DMS53 treated with DMSO at 0.1 percent for 48 hours (cell line): Measurements from ENCODE around the gene CCDC146.

Source experiments
- DNase-seq: peaks from one replicate; lab custom pipeline; 2025; ENCODE audit not compliant: unreplicated experiment; lab: John Stamatoyannopoulos, UW

Gene CCDC146

DNA sequence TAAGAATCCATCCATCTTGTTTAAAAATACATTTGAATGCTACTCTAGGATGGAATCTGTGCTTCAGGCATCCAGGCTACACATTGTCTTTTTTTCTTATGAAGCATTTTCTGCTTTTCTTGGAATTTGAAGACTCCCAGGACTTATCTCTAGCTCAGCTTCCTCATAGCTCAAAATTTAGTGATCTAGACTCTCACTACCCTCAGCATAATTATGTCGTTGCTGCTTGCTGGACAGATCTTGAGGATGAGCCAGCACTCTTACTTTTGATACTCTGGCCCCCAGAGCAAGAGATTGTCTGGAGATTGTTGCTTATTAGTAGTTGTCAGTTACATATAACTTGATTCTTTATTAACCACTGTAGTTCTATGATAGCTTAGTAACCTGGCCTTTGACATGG is 160.5 kb downstream of the CCDC146 start:
- no peak for DNase-seq

DNA sequence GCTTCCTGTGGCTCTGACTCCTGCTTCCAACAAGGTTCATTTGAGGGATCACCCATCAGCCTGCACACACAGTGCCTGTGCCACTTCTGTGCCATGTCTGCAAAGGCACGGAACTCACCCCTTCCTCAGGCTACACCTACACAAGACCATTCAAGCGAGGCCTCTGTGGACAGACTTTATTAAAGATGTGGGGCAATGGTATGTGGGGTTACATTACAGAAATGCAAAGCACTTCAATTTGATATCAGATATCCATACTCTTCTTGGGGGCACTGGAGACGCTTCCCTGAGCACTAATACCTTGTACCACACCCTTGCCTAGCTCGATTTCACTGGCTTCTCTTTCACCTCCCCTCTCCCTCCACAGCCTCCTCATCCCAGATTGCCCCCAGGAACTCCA is 161.6 kb downstream of the CCDC146 start:
- no peak for DNase-seq

DNA sequence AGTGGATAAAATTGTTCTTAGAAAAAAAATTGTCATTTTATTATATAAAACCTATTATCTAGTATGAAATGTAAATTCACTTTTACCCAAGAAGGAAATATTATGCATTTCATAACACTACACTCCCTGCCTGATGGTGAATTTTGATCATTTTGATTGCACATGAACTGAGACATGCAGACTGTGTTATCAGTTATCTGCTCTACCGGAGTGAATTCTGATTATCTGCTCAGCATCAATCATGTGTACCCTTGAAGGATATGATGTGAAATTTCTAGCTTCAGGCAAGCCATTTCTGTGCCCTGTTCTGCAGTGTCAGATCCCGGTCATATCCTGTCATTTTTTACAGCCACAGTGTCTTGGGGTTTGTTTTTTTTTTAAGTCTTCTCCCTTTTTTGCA is 162.2 kb downstream of the CCDC146 start:
- DNase-seq, result no peak

DNA sequence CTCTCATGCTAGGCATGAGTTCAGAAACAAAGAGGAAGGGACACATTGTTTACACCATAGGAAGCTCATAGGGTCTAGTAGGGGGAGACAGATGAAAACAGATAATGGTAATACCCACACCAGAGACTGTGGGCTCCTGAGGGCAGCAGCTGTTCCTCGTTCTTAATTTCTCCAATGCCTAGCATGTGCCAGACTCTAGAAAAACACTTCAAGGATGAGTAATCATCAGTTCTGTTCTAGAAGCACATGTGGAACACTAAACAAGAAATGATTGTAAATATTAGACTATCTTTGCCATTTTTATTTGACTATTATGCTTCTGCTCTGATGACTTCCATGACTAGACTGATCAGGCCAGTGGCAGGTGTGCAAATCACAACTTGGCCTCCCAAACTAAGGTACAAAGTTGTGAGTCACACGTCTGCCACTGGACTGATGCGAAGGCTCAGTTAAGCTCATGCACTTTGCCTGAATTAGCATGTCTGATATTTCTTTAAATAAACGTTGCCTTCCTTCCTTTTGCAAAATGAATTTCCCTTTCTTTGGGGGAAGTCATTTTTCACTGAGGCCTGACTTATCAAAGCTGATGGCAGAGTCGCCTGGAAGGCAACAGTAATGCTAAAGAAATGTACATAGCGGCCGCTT is 166.4 kb downstream of the CCDC146 start:
- no peak for DNase-seq

DNA sequence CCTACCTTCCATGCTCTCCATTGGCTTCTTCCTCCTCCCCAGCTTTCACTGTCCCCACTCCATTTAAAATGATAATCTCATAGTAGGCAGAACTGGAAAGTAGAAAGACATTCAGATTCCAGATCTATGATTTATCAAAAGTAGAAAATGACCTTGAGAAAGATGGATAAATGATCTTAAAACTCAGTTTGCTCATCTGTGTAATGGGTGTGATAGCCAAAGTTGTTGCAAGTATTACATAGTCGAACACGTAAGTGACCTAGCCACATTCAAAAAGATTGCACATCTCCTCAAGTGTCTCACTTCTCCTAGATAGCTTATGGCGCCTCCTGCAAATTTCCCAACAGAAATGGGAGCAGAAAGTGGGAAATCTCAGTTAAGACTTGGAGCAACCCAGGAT is 167.0 kb downstream of the CCDC146 start:
- no peak for DNase-seq

DNA sequence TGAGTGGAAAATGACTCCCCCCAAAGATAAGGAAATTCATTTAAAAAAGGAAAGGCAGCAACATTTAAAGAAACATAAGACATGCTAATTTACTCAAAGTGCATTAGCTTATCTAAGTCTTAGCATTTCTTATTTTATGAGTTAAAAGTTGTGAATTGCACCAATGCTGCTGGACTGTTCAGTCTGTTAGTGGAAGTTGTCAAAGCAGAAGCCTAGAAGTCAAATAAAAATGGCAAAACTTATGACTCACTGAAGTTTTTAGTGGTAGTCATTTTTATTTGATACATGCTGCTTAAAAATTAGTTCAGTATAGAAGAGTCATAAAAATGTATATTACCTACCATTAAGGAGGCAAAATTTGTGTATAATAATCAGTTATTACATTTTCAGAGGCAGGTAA is 168.0 kb downstream of the CCDC146 start:
- DNase-seq, result no peak

DNA sequence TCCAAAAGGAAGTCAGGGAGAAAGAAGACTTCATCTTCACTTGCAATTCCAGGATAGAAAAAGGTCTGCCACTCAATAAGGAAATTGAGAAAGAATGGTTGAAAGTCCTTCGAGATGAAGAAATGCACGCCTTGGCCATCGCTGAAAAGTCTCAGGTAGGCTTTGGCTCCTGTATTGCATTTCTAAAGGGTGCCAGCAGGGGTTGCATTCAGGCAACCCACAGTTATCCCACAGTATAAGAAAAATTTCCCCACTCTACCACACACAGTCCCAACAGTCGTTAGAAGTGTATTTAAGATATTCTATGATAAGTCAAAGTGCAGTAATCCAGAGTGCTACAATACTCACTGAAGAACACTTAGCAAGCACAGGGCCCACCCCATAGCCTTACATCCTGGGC is 170.6 kb downstream of the CCDC146 start:
- DNase-seq, result no peak

DNA sequence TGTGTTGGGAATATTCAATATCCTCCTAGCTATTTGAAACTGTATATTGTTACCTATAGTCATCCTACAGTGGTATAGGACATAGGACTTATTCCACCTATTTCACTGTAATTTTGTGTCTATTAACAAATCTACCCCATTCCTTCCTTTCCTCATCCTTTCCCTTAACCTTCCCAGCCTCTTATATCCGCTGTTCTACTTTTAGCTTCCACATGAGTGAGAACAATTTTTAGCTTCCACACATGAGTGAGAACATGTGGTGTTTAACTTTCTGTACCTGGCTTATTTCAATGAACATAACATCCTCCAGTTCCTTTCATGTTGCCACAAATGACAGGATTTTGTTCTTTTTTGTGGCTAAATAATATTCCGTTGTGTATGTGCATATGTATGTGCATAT is 173.1 kb downstream of the CCDC146 start:
- no peak for DNase-seq

DNA sequence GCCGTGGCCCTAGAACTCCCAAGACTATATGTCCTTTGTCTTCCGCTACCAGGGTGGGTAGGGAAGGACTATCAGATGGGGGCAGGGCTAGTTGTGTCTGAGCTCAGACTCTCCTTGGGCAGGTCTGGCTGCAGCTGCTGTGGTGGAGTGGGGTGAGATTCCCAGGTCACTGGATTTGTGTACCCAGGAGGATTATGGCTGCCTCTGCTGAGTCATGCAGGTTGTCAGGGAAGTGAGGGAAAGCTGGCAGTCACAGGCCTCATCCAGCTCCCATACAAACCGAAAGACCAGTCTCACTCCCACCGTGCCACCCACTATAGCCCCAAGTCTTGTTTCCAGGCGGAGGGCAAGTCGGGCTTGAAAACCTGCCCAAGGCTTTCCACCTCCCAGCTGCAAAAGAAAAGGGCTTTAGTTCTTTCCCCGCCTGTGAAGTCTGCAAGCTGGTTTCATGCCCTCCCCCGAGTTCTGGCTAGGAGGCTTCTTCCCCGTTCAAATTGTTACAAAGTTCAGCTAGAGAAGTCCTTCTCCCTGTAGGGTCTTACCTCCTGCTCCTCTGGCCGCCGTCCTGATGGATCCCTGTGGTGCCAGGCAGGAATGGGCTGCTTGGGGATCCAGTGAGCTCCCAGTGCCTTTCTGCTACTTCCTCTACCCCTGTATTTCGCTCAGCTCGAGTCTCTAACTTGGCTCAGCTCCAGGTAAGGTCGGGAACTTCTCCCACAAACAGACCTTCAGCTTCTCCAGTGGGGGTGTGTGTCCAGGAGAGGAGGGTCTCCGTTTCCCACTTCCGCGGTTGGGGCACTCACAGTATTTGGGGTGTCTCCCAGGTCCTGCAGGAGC is 184.0 kb downstream of the CCDC146 start:
- DNase-seq, result peak; percentile 82

DNA sequence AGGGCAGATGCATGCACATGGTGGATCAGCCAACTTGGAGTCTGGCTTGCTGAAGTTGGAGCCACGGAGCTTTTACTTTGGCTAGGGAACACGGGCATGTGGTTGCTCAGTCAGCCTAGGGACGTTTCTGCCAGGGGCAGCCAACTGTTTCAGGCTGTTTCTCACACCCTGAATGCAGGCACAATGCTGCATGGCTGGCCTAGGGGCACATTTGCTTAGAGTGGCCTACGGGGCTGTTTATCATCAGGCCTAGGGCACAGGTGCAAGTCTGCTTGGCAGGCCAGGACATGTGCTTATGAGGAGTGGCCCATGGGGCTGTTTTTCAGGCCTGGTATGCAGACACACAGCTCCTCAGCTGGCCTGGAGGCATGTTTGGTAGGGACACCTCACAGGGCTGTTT is 186.4 kb downstream of the CCDC146 start:
- DNase-seq, result no peak

DNA sequence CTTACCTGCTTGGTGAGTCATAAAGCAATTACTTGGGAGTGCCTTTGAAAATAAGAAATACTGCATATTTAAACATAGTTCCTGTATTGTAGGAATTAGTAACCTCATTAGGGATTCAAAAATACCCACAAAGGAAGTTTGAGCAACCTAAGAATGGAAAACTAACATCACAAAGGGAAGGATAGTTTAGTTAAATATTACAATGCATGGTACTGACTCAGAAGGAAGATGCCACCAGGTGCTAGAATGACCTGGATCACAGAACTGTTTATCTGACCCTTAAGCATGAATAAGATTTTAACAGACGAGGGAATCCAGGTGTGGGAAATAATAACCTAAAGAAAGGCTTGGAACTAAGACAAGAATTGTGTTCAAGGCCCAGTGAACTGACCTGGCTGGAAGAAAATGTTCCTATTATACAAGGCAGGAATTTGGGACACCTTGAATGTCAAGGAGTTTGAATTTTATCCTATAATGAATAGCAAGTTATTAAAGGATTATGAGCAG is 187.4 kb downstream of the CCDC146 start:
- DNase-seq, result no peak

DNA sequence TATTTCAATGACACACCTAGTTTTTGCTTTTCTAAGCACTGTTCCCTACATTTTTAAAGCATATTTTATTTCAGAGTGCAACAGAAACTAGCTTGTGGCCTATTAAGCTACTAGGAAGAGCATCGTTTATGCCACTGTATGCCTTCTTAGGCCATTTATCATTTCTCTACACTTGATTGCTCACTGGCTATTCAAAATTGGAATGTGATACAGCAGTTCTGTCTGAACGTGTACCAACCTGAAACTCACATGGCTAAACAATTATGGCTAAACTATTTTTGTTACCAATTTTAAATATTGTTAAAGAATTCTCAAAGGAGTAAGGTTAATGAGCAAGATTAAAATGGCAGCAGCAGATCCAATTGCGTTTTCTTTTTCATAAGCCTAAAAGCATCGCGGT is 188.6 kb downstream of the CCDC146 start:
- DNase-seq, result no peak

DNA sequence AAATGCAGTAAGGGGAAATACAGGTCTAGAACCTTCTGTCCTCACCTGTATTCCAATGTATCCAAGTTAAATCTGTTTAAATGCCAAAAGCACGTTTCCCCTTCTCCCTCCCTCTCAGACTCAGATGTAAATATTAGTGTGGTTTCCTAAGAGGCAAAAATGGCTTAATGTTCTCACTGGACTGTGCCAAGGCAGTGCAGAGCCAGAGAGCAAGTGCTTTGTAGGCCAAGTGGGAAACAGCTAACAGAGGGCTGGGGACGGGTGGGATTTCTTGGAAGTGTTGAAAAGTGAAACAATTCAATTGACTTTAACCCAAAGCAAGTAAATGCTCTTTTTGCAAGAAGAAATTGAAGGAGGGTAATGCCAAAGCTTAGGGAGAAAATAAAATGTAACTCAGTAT is 190.7 kb downstream of the CCDC146 start:
- DNase-seq, result no peak

DNA sequence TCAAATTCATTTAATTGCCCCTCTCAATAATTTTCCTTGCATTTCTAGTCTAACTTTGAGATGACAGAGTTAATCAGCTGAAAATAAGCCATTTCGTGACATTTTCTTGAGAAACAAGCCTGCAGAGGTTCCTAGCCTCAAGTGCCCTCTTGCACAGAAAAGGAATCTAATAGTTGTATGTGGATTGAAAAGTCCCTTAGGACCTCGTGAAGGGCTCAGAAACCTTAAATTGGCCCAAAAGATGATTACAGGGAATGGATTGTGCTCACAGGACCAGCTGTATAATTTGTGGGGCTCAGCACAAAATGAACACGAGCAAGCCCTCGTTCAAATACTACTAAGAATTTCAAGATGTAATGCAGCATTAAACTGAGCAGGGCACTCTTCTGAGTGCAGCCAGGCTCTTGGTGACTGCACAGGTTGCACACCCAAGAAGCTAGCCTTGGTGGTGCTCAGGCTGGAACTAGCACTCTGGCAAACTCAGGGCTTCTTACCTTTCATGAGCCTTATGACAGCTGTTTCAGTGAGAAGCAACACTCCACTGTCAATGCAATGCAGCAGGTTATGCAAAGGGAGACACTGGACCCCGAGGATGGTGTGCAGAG is 191.6 kb downstream of the CCDC146 start:
- no peak for DNase-seq

DNA sequence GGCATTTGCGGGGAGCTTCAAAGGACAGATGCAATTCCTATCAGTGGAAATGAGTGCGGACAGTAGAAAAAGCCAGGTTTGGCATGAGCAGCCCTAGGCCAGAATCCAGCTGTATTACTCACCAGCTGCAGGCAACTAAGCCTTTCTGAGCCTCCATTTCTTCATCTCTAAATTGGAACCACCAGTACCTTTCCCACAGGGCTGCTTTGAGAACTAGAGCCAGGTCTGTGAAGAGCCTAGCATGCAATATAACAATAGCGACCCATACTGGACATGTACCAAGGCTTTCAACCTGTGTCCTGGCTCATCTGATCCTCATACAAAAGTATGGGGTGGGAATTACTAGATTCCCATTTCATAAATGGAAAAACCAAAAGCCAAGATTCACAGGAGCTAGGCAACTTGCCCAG is 192.8 kb downstream of the CCDC146 start:
- no peak for DNase-seq

DNA sequence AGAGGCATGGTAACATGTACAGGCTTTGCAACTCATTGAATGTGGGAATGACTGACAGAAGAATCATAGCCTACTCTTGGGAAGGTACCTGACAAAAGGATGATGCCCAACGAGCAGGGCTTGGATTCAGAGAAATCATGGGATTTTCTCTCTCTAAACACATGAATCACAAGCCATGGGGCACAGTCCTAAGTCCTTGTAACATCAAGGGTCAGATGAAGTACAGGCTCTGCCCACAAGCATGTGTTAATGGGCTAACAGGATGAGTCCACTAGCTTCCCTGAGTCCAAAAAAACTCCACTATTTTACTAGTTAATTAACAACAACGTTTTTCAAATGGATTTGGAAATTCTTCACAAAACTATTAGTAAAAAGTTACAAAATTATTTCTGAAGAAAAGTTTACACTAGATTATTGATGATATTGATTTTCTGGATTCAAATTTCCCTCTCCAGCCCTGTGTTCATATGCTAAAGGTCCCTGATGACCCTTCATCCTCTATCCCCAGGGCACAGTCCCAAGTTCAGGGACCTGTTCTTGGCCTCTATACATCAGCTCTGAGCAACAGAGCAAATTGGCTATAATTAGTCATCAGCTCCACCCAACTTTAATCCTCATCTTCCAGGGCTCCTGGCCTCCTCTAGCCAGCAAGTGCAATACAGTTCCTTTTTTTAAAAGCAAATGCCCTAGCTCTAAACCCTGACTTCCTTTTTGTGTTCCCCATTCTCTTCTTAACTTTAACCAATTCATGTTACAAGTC is 194.0 kb downstream of the CCDC146 start:
- DNase-seq, result no peak

DNA sequence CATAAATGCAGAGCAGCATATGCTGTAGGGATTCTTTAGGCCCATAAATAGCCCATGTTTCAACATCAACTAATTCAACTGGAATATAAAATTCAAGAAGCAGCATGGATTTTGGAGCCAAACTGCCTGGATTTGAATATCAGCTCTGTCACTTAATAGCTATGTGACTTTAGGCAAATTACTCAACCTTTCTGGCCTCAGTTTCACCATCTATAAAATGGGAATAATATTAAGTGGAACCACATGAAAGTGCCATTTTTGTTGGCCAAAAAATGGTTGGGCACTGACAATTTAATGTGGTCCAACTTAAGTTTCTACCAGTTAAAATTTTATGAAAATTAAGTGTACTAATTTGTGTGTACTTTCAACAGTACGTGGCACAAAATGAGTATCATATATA is 195.6 kb downstream of the CCDC146 start:
- no peak for DNase-seq

DNA sequence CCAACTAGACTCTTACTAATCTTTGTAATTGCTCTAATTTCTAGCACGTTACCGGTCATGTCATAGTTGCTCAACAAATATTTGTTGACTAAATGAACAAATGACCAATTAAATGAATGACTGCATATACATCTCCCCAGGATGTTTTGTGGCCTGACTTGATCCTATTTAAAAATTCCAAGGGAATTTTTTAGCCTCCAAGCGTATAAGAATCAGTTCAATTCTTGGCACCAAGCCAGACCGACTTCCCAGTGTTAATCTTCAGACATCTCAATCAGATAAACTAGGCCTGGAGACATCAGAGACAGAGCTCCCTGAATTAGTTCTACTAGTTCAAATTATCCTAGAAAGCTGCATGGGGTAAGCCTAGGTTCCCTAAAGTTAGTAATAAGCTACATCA is 197.7 kb downstream of the CCDC146 start:
- DNase-seq, result no peak

DNA sequence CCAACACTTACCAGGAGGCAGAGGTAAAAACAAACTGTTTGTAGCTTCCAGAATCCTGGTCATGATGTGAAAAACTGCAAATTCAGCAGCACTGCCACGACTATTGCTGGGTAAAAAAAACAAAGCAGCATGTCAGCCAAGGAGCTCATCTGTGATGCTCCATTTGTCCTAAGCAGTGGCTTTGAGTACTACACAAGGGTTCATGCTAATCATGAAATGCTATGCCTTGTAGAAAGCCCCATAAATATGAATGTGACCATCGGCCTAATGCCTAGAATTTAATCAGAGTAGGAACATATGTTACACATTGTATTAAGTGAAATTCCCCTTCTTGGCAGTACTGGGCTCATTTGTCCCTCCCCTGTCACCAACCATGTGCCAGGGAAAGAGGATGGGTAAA is 198.3 kb downstream of the CCDC146 start:
- no peak for DNase-seq

DNA sequence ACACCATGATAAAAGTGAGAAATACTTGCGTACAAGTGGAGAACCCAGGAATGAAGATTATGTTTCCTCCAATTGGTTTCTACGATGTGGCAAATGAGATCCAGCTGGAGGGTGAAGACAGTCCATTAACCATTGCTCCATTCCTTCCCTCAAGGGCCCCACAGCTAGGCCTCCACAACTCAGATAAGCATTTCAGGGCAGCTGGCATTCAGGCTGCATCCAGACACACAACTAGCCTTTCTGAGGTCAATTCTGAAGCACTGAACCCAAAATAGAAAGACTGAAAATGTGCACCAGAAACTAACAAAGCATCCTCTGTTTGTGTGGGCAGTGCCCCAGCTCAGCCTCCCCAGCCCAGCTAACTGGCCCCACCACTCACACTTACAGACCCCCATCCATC is 198.9 kb downstream of the CCDC146 start:
- DNase-seq, result no peak

DNA sequence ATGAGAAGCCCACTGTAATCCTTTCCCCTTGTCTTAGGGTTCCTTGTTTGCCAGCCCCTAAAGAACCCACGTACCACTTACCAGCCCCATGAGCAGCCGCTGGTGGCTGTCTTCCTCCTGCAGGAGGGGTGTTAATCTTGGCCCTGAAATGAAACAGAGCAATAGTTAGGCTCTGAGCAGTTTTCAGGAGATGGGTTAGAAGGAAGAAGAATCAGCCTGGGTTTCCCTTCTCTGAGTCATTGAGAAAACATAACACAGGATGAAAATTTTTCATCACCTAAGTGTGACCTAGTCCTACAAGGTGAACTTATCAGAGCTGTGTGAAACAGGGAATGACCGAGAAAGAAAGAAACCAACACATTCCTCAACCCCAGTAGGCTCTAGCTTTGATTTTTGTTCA is 203.7 kb downstream of the CCDC146 start:
- no peak for DNase-seq
